GM13977 (cell line): Measurements from ENCODE around the gene PLAAT4.

Experiments
- DNase-seq: peaks from one replicate; pipeline ENCODE4 v3.0.0; 2012; ENCODE audit warnings: low spot score
- CTCF ChIP-seq: IDR thresholded peaks from 2 replicates; pipeline ENCODE4 v1.5.1; 2012; ENCODE audit warnings: mild to moderate bottlenecking, control low read depth; ENCODE audit not compliant: insufficient read depth; ENCODE audit errors: extremely low read depth, missing control alignments
- in situ Hi-C: fragments of 300-500 bp; cut with MboI; formaldehyde crosslinking; loops from one replicate; pipeline ENCODE4 v1.12.0; 2022; ENCODE audit warnings: low sequenced_read_pairs, low pct_unique_long_range_greater_than_20kb, mixed read lengths, inconsistent platforms; ENCODE audit not compliant: unreplicated experiment

PLAAT4 gene

GRCh38 chr11:63504054-63504453 lies 32.6 kb upstream of the PLAAT4 start:
- no peak for TF ChIP-seq CTCF
- in situ Hi-C loops = no loop called here
- DNase-seq = no peak

GRCh38 chr11:63504933-63505586 lies 31.5 kb upstream of the PLAAT4 start:
- no peak for TF ChIP-seq CTCF
- in situ Hi-C loops = no loop called here
- no peak for DNase-seq

- in situ Hi-C loops = no loop called here
- TF ChIP-seq CTCF = no peak
- no peak for DNase-seq
These were observed 30.6 kb upstream of the PLAAT4 start, which contains the start of gene LGALS12 for GRCh38 chr11:63505857-63506528. LGALS12 (plus strand) TSS chr11:63506084; CDS start chr11:63506459, 375 bp downstream.

GRCh38 chr11:63506876-63507275 lies 29.7 kb upstream of the PLAAT4 start:
- TF ChIP-seq CTCF = no peak
- in situ Hi-C loops = no loop called here
- DNase-seq = no peak

- no peak for TF ChIP-seq CTCF
- no peak for DNase-seq
- in situ Hi-C loops = no loop called here
These were observed 29.1 kb upstream of the PLAAT4 start for GRCh38 chr11:63507511-63507910.

- in situ Hi-C loops = no loop called here
- peak; percentile 51 for TF ChIP-seq CTCF
- DNase-seq = no peak
These were observed 28.6 kb upstream of the PLAAT4 start for GRCh38 chr11:63508009-63508408.

GRCh38 chr11:63508745-63509144 lies 27.9 kb upstream of the PLAAT4 start:
- TF ChIP-seq CTCF = no peak
- in situ Hi-C loops = no loop called here
- DNase-seq = no peak
